IMR-90 (cell line): ENCODE results near the gene UBR4. TPM values are rescaled to one million over a fixed set of nuclear protein-coding genes. Genes with fewer than 3 reads are reported as not detected.

ENCODE experiments used
- ATAC-seq: fragments of 200-7000 bp; cut with Tn5 transposase; 2 replicates; pipeline ENCODE4 v1.9.1; 2020; ENCODE audit warnings: low read depth, mild to moderate bottlenecking, moderate library complexity
- BruUV-seq: library from RNA; stranded (reverse); fragments of 400-500 nt; replicated peaks from 2 replicates; lab custom pipeline; 2021; lab: Mats Ljungman, UMichigan
- CTCF ChIA-PET: fragments of 300-600 bp; formaldehyde crosslinking; extraction: SDS; loops from one replicate; lab custom pipeline; 2021; ENCODE audit warnings: antibody characterized with exemption; lab: Yijun Ruan, JAX
- POLR2A ChIA-PET: fragments of 300-600 bp; sonication (Branson Sonifier 250); formaldehyde crosslinking; loops from one replicate; lab custom pipeline; 2022; ENCODE audit warnings: antibody characterized with exemption; ENCODE audit not compliant: unreplicated experiment; lab: Charles Lee
- DNase-seq: peaks from one replicate; pipeline ENCODE4 v3.0.0; 2013
- H2AFZ ChIP-seq: replicated peaks from 2 replicates; pipeline ENCODE3; 2013; ENCODE audit warnings: low read length, mild to moderate bottlenecking; ENCODE audit not compliant: poor library complexity
- H2AK5ac ChIP-seq: 2 replicates; pipeline ENCODE4 v1.6.1; 2013; ENCODE audit warnings: low read depth, low read length, inconsistent platforms
- H2AK9ac ChIP-seq: replicated peaks from 2 replicates; pipeline ENCODE3; 2013; ENCODE audit warnings: mild to moderate bottlenecking, low read depth, low read length, moderate library complexity; ENCODE audit not compliant: poor library complexity
- H2BK120ac ChIP-seq: 2 replicates; pipeline ENCODE4 v1.6.1; 2013; ENCODE audit warnings: low read depth, low read length, inconsistent platforms
- H2BK15ac ChIP-seq: 3 replicates; pipeline ENCODE4 v1.6.1; 2013; ENCODE audit warnings: low read depth, low read length, inconsistent platforms
- H2BK20ac ChIP-seq: 2 replicates; pipeline ENCODE4 v1.6.1; 2013; ENCODE audit warnings: low read depth, mild to moderate bottlenecking, inconsistent platforms, low read length, moderate library complexity
- H2BK5ac ChIP-seq: 2 replicates; pipeline ENCODE4 v1.6.1; 2013; ENCODE audit warnings: mild to moderate bottlenecking, low read depth, low read length, inconsistent platforms; ENCODE audit not compliant: poor library complexity, severe bottlenecking
- H3K14ac ChIP-seq: replicated peaks from 2 replicates; pipeline ENCODE4 v1.6.1; 2013; ENCODE audit warnings: low read depth, low read length, inconsistent platforms
- H3K18ac ChIP-seq: 2 replicates; pipeline ENCODE4 v1.6.1; 2013; ENCODE audit warnings: low read depth, low read length, control low read depth
- H3K23ac ChIP-seq: 2 replicates; pipeline ENCODE4 v1.6.1; 2013; ENCODE audit warnings: low read depth, low read length, inconsistent platforms
- H3K27ac ChIP-seq: 2 replicates; pipeline ENCODE4 v1.5.1; 2013; ENCODE audit warnings: mild to moderate bottlenecking, control low read depth, low read length; ENCODE audit not compliant: insufficient read depth
- H3K27me3 ChIP-seq: 2 replicates; pipeline ENCODE4 v1.6.1; 2013; ENCODE audit warnings: low read length; ENCODE audit not compliant: control insufficient read depth, insufficient read depth
- H3K36me3 ChIP-seq: 2 replicates; pipeline ENCODE4 v1.6.1; 2013; ENCODE audit warnings: low read length, mixed read lengths; ENCODE audit not compliant: control insufficient read depth, insufficient read depth
- H3K4ac ChIP-seq: 2 replicates; pipeline ENCODE4 v1.6.1; 2013; ENCODE audit warnings: low read depth, low read length, inconsistent platforms
- H3K4me1 ChIP-seq: 2 replicates; pipeline ENCODE4 v1.6.1; 2013; ENCODE audit warnings: low read length, mixed read lengths; ENCODE audit not compliant: control insufficient read depth, insufficient read depth
- H3K4me2 ChIP-seq: 2 replicates; pipeline ENCODE4 v1.6.1; 2013; ENCODE audit warnings: low read depth, mild to moderate bottlenecking, control low read depth, low read length, moderate library complexity
- H3K4me3 ChIP-seq: 2 replicates; pipeline ENCODE4 v1.5.1; 2013; ENCODE audit warnings: low read depth, mild to moderate bottlenecking, control low read depth, low read length, moderate library complexity; ENCODE audit not compliant: insufficient read depth
- H3K56ac ChIP-seq: 2 replicates; pipeline ENCODE4 v1.6.1; 2013; ENCODE audit warnings: low read length, inconsistent platforms; ENCODE audit not compliant: insufficient read depth; ENCODE audit errors: extremely low read depth
- H3K79me1 ChIP-seq, 2 experiments: 2 replicates each; pipeline ENCODE4 v1.6.1; 2013; ENCODE audit warnings: low read length in 2 of 2, inconsistent platforms in 1 of 2, low read depth in 1 of 2
- H3K9ac ChIP-seq: 2 replicates; pipeline ENCODE4 v1.6.1; 2013; ENCODE audit warnings: low read depth, low read length, control low read depth
- H3K9me1 ChIP-seq: 2 replicates; pipeline ENCODE4 v1.6.1; 2013; ENCODE audit warnings: low read length, inconsistent platforms; ENCODE audit not compliant: insufficient read depth
- H3K9me3 ChIP-seq: 2 replicates; pipeline ENCODE4 v1.6.1; 2013; ENCODE audit warnings: low read length; ENCODE audit not compliant: control insufficient read depth, insufficient read depth
- H4K20me1 ChIP-seq: 2 replicates; pipeline ENCODE4 v1.6.1; 2013; ENCODE audit warnings: low read length, inconsistent platforms; ENCODE audit not compliant: insufficient read depth
- H4K5ac ChIP-seq: 2 replicates; pipeline ENCODE4 v1.6.1; 2013; ENCODE audit warnings: mild to moderate bottlenecking, low read depth, low read length, control low read depth
- H4K8ac ChIP-seq, 2 experiments: 2 replicates each; pipeline ENCODE4 v1.6.1; 2013; ENCODE audit warnings: low read depth in 2 of 2, low read length in 2 of 2, control low read depth in 1 of 2, inconsistent platforms in 1 of 2
- H4K91ac ChIP-seq: 2 replicates; pipeline ENCODE4 v1.6.1; 2013; ENCODE audit warnings: low read depth, low read length, inconsistent platforms; ENCODE audit not compliant: insufficient read depth
- ELK1 ChIP-seq: fragments of 150-350 bp; IDR thresholded peaks from 2 replicates; pipeline ENCODE4 v1.6.1; 2016; ENCODE audit warnings: low read depth, mild to moderate bottlenecking, low read length, moderate library complexity, borderline replicate concordance
- MAFK ChIP-seq: IDR thresholded peaks from 2 replicates; pipeline ENCODE4 v1.6.1; 2012; ENCODE audit warnings: low read depth, low read length, improper control_type of control experiment
- MAZ ChIP-seq: IDR thresholded peaks from 2 replicates; pipeline ENCODE4 v1.6.1; 2012; ENCODE audit warnings: low read depth, mild to moderate bottlenecking, low read length, improper control_type of control experiment, moderate library complexity, borderline replicate concordance
- RAD21 ChIP-seq: IDR thresholded peaks from 2 replicates; pipeline ENCODE4 v1.6.1; 2012; ENCODE audit warnings: low read length, improper control_type of control experiment
- RCOR1 ChIP-seq: IDR thresholded peaks from 2 replicates; pipeline ENCODE4 v1.6.1; 2012; ENCODE audit warnings: mild to moderate bottlenecking, low read length, improper control_type of control experiment; ENCODE audit not compliant: insufficient replicate concordance
- WGBS, 2 experiments: methylation state at CpG; one replicate each; pipeline versions ENCODE4 v1.1.5 to v1.1.7; 2013; ENCODE audit warnings: missing lambda C conversion rate in 2 of 2; ENCODE audit not compliant: insufficient read length in 1 of 2; ENCODE audit errors: extremely low coverage in 2 of 2; 5-methylcytosine and 5-hydroxymethylcytosine counted together
- dilution Hi-C: fragments of 300-500 bp; cut with HindIII; formaldehyde crosslinking; loops from one replicate; pipeline ENCODE4 v1.14.3; 2018; ENCODE audit warnings: low sequenced_read_pairs; ENCODE audit not compliant: unreplicated experiment
- in situ Hi-C: fragments of 300-500 bp; cut with MboI; formaldehyde crosslinking; loops from 3 replicates; pipeline ENCODE4 v1.14.3; 2019; ENCODE audit warnings: low sequenced_read_pairs, inconsistent platforms, mixed read lengths
- intact Hi-C: fragments of 100-400 bp; cut with micrococcal nuclease; formaldehyde crosslinking; loops from 2 replicates; pipeline ENCODE4 v1.10.0; 2022
- polyA plus RNA-seq, 3 experiments: library from polyadenylated mRNA; depleted of rRNA; stranded (reverse); fragments of >200 nt; gene quantifications; 2 replicates each; pipeline ENCODE4 v1.2.3, GENCODE V29; 2012; ENCODE audit warnings: low replicate concordance in 1 of 3
- total RNA-seq: library from RNA; depleted of rRNA; stranded (reverse); fragments of >200 nt; gene quantifications from 2 replicates; pipeline ENCODE4 v1.2.3, GENCODE V29; 2012
- TF ChIP-seq, protein P1 (sequence below): conservative IDR thresholded peaks from 2 replicates; pipeline ENCODE4 v1.5.1; 2012; ENCODE audit warnings: mild to moderate bottlenecking, low read depth, low read length, improper control_type of control experiment

Gene UBR4
- total and polyA plus RNA-seq, 2 of the 4 experiments (the other 2 are of a cell fraction), result 87.8 to 121 TPM

- no peak overlapping the region for H2AK5ac ChIP-seq
- ATAC-seq, result no peak
- H2BK20ac ChIP-seq, result no peak overlapping the region
- H2AFZ ChIP-seq, result no peak overlapping the region
- H4K5ac ChIP-seq, result no peak overlapping the region
- H3K79me1 ChIP-seq, result peaks cover 22 to 33% of the 10 kb centered on the region in 2 experiments
- DNase-seq, result no peak
- H3K4me2 ChIP-seq, result no peak overlapping the region
- no peaks in the 10 kb centered on the region for H3K4me1 ChIP-seq
- no peaks in the 10 kb centered on the region for H3K27me3 ChIP-seq
- no TSS peak for BruUV-seq
- H3K4me3 ChIP-seq, result no peak overlapping the region
- no peak overlapping the region for H3K23ac ChIP-seq
- in situ Hi-C loops, result no loop called here
- H3K56ac ChIP-seq, result no peak overlapping the region
- no peak overlapping the region for H2BK5ac ChIP-seq
- peaks cover 85% of the 10 kb centered on the region for H3K36me3 ChIP-seq
- 100% methylated on average over 3 of the region's 7 CpGs; no CpG with 5 or more reads in 1 of the 2 experiments for WGBS, 2 experiments
- ChIA-PET POLR2A (no interaction called here), CTCF (no interaction called here)
- no peak overlapping the region for H2AK9ac ChIP-seq
- H2BK120ac ChIP-seq, result no peak overlapping the region
- TF ChIP-seq MAZ, result no peak
- TF ChIP-seq ELK1, result no peak
- no peak for TF ChIP-seq RCOR1
- TF ChIP-seq, protein P1, sequence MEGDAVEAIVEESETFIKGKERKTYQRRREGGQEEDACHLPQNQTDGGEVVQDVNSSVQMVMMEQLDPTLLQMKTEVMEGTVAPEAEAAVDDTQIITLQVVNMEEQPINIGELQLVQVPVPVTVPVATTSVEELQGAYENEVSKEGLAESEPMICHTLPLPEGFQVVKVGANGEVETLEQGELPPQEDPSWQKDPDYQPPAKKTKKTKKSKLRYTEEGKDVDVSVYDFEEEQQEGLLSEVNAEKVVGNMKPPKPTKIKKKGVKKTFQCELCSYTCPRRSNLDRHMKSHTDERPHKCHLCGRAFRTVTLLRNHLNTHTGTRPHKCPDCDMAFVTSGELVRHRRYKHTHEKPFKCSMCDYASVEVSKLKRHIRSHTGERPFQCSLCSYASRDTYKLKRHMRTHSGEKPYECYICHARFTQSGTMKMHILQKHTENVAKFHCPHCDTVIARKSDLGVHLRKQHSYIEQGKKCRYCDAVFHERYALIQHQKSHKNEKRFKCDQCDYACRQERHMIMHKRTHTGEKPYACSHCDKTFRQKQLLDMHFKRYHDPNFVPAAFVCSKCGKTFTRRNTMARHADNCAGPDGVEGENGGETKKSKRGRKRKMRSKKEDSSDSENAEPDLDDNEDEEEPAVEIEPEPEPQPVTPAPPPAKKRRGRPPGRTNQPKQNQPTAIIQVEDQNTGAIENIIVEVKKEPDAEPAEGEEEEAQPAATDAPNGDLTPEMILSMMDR, result no peak
- TF ChIP-seq RAD21, result no peak
- TF ChIP-seq MAFK, result no peak
- dilution Hi-C loops, result no loop called here
- H3K9me3 ChIP-seq, result no peaks in the 10 kb centered on the region
- H4K8ac ChIP-seq, result no peak overlapping the region
- no peak overlapping the region for H3K18ac ChIP-seq
- no peak overlapping the region for H3K14ac ChIP-seq
- H3K9me1 ChIP-seq, result no peaks in the 10 kb centered on the region
- no peak overlapping the region for H3K4ac ChIP-seq
- no peak overlapping the region for H2BK15ac ChIP-seq
- no peak overlapping the region for H4K91ac ChIP-seq
- H4K20me1 ChIP-seq, result 0 out of 2 replicates have a peak, but pooled peaks cover 6% of the 10 kb centered on the region
- intact Hi-C loops, result no loop called here
- no peak overlapping the region for H3K27ac ChIP-seq
- no peak overlapping the region for H3K9ac ChIP-seq
These were observed 90.0 kb downstream of the UBR4 start for GRCh38 chr1:19120070-19120469.
